NCI-H82 treated with DMSO at 0.1 percent for 48 hours (cell line): ENCODE results near the gene FOXA3.

ENCODE experiments used
- DNase-seq: peaks from one replicate; lab custom pipeline; 2025; ENCODE audit not compliant: unreplicated experiment; lab: John Stamatoyannopoulos, UW

The FOXA3 gene

GRCh38 chr19:45863840-45864628 is at the start of gene FOXA3:
Gene FOXA3, plus strand, starts transcription at chr19:45864326. Its CDS starts 131 bp downstream, at chr19:45864457.
- peak; percentile 62 for DNase-seq

DNA sequence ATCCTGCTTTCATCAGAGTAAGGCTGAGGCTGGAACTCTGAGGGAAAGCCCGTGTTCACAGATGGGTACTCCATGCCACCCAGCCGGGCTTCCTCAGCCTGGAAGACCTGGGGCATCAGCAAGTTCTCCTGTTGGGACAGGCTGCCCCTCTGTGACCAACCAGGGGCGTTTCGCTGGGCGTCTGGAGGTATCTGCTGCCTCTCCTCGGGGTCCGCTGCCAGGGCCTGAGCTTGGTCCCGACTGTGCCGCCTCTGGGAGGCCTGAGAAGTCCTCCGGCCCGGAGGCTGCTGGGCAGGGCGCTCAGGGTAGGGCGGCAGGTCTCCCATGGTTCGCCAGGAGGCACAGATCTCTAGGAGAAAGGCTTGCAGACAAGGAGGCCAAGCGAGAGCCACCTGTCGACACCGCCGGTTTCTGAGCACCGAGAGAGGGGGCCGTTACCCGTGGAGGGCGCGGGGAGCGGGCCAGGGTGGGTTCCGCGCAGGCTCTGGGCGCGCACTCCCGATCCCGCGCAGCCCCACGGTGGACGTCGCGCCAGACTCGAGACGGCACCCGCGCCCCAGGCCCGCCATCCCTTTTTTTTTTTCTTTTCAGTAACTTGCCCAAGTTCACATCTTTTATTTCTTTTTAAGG is 49.2 kb upstream of the FOXA3 start, which contains the start of gene RSPH6A:
TSS of gene RSPH6A (minus strand) at position 458 of the 630 bp plus-strand sequence. CDS start at position 326, 132 bp downstream.
- no peak for DNase-seq

DNA sequence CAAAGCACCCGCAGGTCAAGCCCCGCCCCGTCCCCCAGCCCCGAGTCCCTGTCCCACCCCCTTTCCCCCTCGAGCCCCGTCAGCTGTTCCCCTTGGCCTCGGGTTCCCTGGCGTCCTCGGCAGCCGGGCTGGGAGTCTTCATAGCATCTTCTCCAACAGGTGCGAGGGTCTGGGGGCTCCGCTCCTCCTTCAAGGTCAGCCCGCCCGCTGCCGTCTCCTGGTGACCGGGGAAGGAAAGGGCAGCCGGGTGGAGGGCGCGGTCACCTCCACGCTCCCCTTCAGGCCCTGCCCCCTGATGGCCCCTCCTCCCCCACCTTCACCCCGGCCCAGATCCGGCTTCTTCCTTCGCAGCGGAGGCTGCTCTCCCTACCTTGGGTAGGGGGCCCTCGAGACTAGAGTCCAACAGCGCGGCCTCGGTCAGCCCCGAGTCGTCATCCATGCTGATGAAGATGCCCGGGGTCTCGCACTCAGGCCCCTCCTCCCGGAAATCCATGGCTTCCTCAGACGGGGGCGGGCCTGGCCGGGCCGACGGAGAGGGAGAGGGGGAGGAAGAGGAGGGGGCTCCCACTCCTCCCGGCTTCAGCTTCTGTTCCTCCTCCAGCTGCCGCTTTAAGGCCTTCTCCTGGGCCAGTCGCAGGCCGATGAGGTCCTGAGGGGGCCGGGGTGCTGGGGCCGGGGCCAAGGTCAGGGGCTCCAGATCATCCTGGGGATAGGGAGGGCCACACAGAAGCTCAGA is 48.5 kb upstream of the FOXA3 start:
- no peak for DNase-seq

DNA sequence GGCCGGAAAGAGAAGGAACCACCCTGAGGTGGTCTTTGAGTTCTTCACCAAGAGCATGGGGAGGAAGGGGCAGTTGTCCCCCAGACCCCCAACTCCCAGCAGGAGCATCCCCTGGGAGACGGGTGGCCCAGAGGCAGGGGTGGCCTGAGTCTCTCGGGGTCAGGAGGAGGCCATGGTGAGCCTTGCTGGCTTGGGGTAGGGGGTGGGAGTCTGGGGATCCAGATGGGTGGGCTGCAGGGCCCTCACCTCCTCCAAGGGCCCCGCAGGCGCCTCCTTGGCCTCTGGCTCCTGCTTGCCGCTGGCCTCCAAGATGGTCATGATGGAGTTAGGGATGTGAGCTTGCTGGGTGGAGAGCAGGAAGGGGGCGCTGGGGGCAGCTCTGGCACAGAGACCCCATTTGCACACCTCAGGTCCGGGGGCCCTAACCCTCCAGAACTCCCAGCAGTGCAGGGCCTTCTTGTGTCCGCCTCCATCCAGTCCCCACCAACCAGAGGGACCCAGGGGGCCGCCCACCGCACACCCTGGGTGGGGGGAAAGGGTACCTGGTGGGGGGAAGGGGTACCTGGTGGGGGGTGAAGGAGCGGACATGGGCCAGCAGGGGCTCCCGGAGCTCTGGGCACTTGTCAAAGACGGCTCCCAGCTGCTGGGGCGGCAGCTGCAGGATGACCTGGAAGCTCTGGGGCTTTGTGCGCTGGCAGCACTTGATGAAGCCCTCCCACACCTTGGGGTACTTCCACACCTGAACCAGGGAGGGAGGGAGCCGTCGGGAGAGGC is 47.7 kb upstream of the FOXA3 start:
- DNase-seq, result no peak

- peak; percentile 77 for DNase-seq
Observed at GRCh38 chr19:45817010-45817724, 47.0 kb upstream of the FOXA3 start.

DNA sequence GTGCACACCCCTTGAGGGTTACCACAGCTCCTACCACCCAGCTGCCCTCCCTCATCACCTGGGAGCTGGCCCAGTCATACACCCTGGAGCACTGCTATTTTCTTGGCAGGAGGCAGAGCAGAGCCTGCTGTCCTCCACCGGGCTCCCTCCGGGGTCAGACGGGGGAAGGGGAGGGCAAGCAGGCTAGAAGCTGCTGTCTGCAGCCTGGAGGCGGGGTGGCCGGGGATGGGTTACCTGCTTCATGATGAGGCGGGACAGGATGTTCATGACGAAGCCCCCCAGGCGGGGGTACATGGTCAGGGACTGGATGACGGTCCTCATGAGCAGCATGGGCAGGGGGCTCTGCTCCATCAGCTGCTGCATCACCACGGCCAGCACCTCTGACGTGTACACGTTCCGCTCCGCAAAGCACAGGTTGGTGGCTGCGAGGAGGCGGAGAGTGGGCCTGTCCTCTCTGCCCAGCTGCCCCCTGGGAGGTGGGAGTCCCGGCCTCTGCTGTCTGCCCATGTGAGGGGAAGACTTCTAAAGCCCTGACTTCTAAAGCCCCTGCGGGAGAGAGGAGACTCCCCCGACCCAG is 46.3 kb upstream of the FOXA3 start:
- no peak for DNase-seq

GRCh38 chr19:45819769-45820168 is 44.4 kb upstream of the FOXA3 start:
- no peak for DNase-seq

DNA sequence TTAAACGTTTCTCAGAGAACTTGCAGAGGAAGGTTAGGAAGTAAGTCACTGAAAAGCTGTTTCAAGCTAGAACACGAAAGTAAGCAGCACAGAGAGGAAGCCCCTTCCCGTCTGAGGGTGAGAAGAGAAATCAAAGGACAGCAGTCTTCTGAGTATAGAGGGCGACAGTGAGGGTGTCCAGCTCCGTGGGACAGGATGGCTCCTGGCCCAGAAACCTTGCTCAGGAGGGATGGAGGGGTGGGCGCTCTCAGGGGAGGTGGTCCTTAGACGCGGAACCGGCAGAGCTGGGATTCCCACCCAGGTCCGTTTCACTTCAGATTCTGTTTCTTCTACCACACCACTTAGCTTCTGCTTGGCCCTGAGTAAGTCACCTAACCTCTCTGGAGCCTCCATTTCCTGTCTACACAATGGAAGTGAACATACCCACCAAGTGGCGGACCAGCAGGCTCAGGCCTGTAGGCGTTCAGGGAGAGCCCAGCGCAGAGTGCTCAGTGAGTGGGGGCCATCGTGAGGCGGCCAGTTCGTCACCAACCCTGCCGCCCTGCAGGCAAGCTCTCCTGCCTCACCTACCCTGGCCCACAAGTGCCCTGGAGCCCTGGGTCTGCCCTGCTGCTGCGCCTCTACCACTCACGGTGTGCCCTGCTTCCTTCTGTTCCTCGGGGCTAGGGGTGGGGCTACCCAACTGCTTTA is 43.6 kb upstream of the FOXA3 start:
- DNase-seq, result no peak

DNA sequence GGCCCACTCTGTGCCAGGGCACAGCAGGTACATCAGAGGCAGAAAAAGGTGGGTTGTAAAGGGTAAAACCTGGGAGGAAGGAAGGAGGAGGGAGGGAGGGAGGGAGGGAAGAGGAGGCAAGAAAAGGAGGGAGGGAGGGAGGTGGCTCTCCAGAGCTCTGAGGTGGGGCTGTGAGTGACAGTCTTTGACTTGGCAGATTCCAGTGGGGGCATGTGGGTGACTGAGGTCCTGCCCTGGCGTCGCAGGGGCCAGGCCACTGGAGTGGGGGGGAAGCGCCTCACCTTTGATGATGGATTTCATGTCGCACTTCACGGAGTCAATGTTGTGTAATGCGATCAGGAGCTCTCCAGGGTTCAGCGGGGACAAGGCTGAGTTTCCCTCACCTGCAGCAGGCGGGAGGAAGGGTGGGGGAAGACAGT is 43.0 kb upstream of the FOXA3 start:
- no peak for DNase-seq

DNA sequence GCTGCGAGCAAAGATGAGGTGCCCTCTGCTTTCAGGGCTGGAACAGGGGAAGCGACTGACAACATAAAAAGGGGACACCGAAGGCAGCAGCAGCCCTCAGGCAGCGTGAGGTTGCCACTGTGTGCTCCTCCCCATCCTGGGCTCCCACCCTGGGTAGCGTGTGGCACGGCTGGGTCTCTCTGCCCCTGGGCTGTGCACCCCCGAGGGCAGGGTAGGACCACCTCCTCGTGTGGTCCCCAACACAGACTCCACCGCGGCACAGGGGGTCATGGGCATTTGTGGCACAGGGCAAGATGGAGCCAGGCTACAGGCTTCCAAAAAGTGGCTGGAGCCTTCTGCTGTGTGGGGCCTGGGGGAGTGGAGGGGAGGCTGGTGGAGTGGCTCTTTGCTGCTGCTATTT is 42.6 kb upstream of the FOXA3 start:
- DNase-seq, result no peak

DNA sequence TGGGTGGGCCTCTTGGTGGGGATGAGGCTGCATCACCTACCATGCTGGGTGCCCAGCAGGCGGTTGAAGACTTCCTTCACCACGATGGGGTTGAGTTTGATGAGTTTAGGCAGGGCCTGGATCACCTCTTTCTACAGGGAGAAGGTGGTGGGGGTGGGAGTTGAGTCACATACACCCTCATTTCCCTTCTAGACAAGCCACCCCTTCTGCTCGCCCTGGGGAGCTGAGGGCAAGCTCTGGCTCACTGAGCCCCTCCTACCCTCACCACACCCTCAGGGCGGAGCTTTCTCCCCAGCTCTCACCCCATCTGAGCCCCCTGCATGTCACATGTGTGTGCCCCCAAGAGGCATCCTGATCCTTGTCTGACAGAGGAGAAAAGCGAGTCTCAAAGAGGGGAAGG is 41.4 kb upstream of the FOXA3 start:
- no peak for DNase-seq

DNA sequence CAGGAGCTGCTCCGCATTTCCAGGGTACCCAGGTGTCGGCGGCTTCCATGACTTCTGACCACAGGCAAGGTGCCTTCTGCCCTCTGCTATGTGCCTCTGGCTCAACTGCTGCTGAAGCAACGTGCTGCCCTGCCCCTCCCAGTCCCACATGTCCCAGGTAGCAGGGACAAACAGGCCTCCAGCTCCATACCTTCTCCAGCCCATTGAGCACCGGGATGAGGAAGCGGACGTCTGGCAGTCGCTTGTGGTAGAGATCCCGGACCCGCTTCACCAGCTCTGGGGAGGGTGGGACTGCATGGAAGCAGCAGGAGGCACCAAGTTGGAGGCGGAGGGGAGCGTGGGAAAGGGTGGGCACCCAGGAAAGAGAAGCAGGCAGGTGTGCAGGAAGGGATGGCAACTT is 40.9 kb upstream of the FOXA3 start:
- DNase-seq, result no peak

- DNase-seq, result no peak
Observed at GRCh38 chr19:45824041-45824471, 40.1 kb upstream of the FOXA3 start.

DNA sequence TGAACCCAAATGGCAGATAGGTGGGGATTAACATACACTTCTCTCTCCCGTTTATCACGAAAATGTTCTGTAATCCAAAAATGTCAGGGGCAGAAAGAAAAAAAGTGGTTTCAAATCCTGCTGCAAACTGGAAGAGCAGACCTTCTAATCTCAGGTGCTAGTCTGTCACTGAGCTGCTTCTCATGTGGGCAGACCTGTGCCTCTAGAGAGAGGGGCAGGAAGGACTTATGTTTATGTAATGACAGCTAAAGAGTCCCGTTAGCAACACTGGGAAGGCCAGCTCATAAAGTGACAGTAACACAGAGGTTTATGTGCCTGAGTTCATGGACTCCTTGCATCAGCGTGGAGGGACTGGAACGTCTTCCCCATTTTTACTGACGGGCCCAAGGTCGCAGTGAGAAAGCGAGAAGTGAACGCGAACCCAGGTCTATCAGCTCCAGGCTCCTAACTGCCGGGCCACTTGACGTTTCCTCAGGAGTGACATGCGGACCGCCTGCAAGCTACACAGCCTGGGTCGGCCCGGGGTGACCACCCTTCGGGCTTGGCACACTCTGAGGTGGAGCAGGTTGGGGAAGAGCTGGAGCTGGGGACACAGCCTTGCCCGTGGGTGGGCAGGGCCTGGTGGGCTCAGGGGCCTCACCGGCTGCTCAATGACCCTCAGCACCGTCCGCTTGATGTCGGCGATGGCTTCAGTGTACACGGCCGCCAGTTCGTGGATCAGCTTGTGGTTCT is 39.4 kb upstream of the FOXA3 start:
- DNase-seq, result no peak

DNA sequence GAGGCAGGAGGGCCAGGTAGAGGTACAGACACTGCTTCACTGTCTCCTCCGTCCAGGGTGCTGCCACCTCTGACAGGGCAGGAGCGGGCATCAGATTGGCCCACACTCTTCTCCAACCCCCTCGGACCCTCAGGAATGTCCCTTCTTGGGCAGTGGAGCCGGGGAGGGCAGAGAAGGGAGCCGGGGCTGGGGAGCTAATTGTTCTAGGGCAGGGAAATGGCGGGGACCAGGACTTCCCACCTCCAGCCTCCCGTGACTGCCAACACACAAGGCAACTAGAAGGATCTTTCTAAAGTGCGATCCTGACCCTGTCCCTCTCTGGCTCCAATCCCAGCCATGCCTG is 38.9 kb upstream of the FOXA3 start:
- no peak for DNase-seq

GRCh38 chr19:45825917-45826893 is 37.9 kb upstream of the FOXA3 start:
- no peak for DNase-seq

DNA sequence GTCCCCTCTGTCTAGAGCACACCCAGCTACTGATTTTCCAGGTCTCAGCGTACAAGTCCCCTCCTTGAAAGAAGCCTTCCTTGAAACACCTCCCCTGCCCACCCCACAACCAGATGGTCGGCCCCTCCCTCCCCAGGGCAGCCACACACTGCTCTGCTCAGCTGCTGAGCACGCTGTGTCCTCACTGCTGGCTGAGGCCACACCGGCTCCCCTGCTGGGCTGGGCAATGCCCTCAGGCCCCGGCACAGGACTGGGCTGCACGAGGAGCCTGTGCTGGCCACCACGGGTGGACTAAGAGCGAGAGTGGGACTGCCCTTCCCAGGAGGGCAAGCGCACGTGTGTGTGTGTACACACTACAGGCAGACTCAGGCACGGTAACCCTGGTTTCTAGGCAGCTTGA is 37.2 kb upstream of the FOXA3 start:
- no peak for DNase-seq
